GM21360 (cell line): Measurements from ENCODE around the gene UBAC1.
"Not testable (repeated sequence)": the region's sequence is repeated elsewhere in the genome, so short reads cannot be mapped to it uniquely, and the experiment has no call there.

Source experiments
- ATAC-seq: cut with Tn5 transposase; IDR thresholded peaks from one replicate; pipeline ENCODE4 v1.9.1; 2021; ENCODE audit warnings: mild to moderate bottlenecking, moderate library complexity; ENCODE audit not compliant: unreplicated experiment

Gene UBAC1

GRCh38 chr9:135960411-135961276 is 529 bp downstream of the UBAC1 start:
- ATAC-seq: peak; percentile 25

GRCh38 chr9:135959814-135960213 is 1.4 kb downstream of the UBAC1 start:
- ATAC-seq: no peak

DNA sequence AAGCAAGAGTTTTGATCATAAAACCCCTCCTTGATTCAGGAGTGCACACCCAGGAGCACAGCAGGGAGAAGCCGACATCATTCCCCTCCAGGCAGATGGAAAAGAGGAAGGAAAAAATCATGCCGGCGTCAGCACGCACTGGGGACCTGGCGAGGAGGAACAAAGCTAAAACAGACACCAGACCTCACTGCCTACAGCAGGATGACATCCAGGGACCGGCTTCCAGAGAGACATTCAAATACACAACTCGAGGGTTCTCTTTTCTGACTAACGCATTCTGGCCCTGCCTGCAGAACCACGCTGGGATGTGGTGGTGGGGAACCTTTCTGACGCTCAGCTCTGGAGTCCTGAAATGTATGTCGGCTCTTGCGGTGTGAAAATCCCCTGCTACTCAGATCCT is 2.7 kb downstream of the UBAC1 start:
- no peak for ATAC-seq

GRCh38 chr9:135957431-135957830 is 3.7 kb downstream of the UBAC1 start:
- no peak for ATAC-seq

DNA sequence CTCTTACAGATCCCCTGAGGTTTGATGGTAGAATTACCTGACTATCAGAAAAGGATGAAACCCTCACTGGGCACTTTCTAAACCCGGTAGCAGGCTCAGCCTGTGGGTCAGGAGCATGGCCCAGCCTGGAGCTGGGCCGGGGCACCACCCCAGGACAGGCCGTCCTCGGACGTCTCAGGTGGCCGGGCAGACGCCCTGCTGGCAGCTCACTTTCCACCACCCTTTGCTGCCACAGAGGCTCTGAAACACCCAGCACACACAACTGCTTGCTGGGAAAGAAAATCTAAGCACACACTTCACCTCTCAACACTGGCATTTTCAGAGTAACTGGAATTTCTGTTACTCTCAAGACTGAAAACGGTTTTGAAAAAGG is 4.4 kb downstream of the UBAC1 start:
- ATAC-seq: no peak

DNA sequence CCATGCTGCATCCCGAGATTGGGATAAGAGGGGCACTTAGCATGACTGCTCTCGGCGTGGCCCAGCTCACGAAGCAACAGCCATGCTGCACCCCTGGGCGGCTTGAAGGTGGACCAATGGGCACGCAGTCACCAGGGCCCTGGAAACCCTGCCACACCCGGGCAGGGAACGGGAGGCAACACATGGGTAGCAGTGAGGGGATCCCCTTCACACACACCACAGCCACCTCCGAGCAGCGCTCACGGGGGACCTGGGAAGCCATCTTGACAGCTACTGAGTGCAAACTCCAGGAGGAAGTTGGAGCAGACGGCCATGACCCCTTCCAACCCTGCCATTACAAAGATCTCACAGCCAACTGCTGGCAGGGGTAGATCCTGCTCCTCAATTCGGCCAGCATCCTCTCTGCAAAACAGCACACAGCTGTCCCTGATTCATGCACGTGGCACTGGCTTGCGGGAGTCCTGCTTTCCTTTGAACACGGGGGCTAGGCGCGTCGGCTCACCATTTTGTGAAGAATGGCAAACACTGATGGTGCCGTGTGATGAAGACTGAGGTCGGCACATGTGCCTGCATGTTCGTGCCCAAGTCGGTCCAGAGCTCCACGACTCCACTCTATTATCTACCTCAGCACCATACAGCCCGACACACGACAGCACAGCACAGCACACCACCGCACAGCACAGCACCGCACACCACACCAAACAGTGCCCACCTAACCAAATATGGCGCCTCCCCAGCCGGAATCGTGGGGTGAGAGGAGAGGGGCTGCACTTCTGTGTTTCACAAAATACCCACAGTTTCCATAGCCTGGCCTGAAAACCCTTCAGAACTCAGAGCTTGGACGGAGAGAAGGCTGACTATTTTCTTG is 5.0 kb downstream of the UBAC1 start:
- ATAC-seq: no peak

- no peak for ATAC-seq
Measured at GRCh38 chr9:135952664-135953206, 8.4 kb downstream of the UBAC1 start.

- ATAC-seq: no peak
Measured at GRCh38 chr9:135951889-135952663, 9.1 kb downstream of the UBAC1 start.

DNA sequence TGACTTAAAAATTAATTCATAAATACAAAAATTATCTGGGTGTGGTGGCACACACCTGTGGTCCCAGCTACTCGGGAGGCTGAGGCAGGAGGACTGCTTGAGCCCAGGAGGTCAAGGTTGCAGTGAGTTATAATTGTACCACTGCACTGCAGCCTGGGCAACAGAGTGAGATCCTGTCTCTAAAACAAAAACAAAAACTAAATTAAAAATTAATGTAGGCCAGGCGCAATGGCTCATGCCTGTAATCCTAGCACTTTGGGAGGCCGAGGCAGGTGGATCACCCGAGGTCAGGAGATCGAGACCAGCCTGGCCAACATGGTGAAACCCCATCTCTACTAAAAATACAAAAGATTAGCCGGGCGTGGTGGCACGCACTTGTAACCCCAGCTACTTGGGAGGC is 9.9 kb downstream of the UBAC1 start:
- ATAC-seq: not testable (repeated sequence)

DNA sequence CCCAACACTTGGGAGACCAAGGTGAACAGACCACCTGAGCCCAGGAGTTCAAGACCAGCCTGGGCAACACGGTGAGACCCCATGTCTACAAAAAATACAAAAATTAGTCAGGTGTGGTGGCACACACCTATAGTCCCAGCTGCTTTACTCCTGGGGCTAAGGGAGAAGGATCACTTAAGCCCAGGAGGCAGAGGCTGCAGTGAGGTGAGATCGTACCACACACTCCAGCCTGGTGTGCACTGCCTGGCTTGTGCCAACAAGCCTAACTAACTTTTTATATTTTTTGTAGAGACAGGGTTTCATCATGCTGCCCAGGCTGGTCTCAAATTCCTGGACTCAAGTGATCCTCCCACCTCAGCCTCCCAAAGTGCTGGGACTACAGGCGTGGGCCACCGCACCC is 10.3 kb downstream of the UBAC1 start:
- not testable (repeated sequence) for ATAC-seq

DNA sequence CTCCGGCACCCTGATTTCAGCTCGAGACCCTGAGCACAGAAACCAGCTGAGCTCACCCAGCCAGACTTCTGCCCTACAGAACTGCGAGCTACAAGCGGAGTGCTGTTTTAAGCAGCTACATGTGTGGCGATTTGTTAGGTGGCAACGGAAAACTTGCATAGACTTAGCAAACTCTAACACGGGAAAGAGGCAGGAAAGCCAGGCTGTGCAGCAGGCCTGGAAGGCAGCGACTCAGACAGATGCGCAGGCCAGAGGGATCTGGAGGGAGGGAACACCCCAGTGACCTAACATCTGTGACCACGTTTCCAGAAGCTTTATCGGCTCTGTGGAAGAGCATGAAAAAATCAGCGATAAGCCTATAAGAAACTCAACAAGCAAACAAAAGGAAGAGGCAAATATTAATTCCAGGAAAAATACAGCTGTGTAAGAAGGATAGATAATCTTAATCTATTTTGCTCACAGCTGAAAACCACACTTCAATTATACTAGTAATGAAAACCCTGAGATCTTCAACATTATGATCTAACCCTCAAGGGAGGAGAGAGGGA is 11.0 kb downstream of the UBAC1 start:
- no peak for ATAC-seq

DNA sequence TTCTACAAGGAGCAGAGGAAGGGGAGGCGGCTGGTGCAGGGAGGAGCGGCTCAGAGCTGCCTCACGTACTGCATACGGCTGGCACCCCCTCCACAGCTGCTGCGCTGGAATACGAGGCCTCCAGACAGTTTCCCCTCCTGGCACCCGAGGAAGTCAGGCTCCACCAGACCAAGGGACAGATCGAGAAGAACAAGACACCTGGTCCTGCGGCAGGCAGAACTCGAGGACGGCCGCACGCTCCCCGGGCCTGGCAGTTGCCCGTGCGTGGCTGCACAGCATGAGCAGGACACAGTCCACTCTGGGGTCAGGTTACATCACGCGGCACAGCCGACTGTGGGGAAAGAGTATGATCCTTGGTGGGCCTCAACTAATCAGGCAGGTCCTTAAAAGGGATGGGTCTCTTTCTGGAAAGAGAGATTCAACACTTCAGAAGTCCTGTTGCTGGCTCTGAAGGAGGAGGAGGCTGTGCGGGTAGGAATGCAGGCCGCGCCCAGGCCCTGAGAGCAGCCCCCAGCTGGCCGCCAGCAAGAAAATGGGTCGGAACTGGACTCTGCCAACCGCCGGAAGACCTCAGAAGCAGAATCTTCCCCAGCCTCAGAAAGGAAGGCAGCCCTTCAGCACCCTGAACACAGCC is 11.6 kb downstream of the UBAC1 start:
- ATAC-seq: no peak

DNA sequence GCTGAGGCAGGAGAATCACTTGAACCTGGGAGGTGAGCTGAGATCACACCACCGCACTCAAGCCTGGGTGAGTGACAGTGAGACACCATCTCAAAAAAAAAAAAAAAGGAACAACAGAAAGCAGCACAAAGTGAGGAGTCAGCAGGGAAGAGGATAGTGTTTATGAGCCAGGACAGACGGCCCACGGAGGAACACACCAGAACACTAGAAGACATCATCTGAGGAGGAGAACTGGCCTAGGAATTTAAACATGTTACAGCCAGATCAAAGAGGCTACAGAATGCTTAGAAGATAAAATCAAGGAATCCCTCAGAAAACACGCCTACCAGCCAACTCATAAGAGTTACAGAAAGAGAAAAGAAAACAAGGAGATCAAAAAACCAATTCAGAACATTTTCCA is 12.2 kb downstream of the UBAC1 start:
- ATAC-seq: no peak

DNA sequence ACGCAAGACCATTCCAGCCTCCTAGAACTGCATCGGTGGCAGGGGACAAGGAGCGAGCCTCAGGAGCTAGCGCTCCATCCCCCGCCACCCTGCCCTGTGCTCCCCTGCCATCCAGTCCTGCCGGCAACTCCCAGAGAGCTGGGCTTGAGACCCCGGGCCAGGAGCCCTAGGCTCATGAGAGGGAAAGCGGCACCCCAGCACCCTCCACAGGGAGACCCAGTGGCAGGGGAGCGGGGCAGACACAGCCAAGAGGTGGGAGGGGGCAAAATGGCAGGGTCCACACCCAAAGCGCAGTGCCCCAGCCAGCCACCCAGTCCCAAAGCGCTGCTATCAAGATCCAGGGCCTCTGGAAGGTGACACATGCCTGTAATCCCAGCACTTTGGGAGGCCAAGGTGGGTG is 12.7 kb downstream of the UBAC1 start:
- no peak for ATAC-seq

- ATAC-seq: no peak
Measured at GRCh38 chr9:135947582-135947981, 13.6 kb downstream of the UBAC1 start.

GRCh38 chr9:135947105-135947504 is 14.1 kb downstream of the UBAC1 start:
- ATAC-seq: not testable (repeated sequence)

DNA sequence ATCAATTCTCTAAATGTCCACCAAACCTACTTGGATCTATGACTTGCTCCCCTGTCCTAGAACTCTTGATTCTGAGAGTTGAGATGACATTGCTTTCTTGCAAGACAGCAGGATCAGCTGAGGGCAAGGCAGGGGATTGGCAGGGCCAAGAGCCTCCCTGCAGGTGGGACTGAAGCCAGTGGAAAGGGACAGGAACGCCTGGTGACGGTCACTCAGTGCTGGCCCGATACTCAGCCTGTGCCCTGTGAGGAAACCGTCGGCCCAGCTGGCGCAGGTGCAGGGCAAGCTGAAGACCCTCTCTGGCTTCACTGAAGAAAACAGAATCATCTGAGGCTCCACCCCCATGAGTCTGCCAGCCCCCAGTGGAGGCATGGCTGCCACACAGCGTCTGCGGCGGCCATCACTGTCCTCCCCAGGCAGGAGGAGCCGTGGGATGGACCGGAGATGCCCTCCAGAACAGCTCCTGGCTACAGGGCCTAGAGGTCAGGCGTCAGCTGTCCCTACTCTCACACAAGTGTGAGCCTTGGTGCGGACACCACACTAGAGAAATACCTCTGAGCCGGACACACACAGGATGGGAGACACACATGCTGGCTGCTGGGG is 14.7 kb downstream of the UBAC1 start:
- no peak for ATAC-seq

DNA sequence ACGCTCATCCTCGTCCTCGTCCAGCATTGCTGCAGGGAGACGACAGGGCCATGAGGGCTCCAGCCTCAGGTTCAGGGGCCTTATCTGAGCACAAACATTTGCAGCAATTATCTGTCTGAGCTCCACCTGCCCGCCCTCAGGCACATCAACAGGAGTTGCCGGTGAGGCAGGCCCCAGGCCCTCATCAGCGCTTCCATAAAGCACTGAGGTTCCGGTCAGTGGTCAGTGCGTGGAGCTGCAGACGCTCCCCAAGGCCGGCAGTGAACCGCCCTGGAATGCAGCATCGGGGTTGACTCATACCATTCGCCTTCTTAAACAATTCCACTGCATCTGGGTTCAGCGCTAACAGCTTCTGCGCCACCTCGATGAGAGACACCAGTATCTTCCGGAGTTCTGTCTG is 15.2 kb downstream of the UBAC1 start:
- no peak for ATAC-seq

DNA sequence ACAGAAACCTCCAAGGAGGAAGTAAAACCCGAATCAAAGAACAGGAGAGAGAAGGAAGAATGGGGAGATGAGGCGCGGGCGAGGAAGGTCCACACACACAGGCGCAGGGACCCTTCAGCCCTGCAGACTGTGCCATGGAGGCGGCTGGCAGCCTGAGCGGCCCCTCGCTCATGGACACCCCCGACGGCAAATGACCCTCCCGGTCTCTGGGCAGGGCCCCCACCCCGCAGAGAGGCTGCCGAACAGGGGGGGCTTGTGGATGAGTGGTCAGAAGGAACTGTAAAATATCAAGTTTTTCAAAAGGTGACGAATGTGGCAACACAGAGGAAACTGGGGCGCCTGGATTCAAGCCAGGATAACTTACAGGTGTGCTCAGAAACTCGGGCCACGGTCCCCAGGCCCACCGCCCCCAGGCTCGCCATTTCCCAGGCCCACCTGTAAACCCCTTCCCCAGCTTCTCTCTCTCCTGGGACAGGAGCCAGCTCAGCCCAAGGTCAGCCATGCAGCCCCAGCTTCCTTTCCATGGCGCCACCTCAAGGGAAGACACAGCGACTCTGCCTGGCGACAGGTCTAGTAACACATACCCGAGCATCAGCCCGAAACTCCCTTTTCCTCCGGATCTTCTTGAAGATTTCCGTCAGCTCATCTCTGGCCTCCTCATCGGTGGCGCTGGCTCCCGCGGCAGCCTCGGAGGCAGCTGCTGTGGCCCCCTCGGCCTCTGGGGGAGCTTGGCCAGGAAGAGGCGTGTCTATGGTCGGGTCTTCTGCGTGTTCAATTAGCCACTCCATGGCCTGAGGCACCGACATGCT is 16.5 kb downstream of the UBAC1 start:
- no peak for ATAC-seq
